Pulmonary artery endothelial cell (primary cell): ENCODE results near the gene CERKL. TPM values are rescaled to one million over a fixed set of nuclear protein-coding genes. Genes with fewer than 3 reads are reported as not detected.

Experiments
- DNase-seq: peaks from one replicate; pipeline ENCODE4 v3.0.0-alpha.2; 2011; ENCODE audit warnings: low read depth, low spot score
- total RNA-seq: library from RNA; depleted of rRNA; stranded (reverse); fragments of >200 nt; gene quantifications from 2 replicates; pipeline ENCODE4 v1.2.3, GENCODE V29; 2014

Gene CERKL
- total RNA-seq, 1 donor from 2014 or later: not detected

GRCh38 chr2:181628590-181629585 lies 28.0 kb downstream of the CERKL start:
- DNase-seq: no peak

GRCh38 chr2:181627545-181627944 lies 29.4 kb downstream of the CERKL start:
- no peak for DNase-seq

DNA sequence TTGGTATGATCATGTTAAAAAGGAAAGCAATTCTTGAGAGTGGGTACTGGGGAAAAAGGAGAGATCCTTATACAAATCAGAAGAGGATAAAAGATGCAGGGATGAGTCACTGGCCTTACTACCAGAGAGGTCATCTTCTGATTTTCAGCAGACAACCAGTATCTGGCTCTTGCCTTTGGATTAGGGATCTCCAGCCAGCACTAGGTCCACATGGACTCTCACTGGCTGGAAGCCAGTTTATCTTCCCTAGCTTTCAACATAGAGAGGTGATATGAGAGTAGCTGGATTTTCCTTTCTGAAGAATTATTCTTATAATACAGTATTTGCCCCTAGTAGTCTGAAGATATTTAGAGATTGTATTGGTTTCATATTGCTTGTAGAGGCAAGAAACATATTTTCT lies 30.2 kb downstream of the CERKL start:
- DNase-seq: no peak

GRCh38 chr2:181623159-181623558 lies 33.7 kb downstream of the CERKL start:
- no peak for DNase-seq

DNA sequence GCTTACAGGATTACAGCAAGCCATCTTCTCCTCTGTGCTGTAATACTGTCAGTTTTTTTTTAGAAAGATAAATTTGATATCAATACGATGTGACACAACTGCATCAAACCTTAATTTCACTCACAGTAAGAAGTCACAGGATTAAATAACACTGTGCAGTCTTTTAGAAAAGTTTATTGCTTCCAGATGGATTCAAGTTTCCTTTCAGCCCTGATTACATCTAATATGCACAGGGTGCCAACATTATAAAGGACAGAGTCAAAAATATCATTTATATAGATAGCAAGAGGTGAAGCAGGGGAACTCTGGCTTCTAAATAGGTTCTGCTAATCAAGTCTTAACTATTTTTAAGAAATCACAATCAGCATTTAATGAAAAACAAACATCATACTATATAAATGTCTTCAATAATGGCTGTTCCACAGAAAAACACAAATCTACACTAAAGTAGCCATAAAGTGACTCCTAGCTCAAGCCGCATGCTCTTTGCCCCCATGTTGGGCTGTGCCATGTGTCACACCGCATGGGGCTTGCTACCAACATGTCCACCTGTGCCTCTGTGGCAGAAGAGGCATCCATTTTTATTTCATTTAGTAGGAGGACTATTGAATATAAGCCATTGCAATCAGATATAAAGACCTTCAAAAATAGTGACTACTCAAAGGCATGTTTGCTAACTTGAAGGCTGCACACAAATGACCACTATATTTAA lies 35.0 kb downstream of the CERKL start:
- DNase-seq: no peak

DNA sequence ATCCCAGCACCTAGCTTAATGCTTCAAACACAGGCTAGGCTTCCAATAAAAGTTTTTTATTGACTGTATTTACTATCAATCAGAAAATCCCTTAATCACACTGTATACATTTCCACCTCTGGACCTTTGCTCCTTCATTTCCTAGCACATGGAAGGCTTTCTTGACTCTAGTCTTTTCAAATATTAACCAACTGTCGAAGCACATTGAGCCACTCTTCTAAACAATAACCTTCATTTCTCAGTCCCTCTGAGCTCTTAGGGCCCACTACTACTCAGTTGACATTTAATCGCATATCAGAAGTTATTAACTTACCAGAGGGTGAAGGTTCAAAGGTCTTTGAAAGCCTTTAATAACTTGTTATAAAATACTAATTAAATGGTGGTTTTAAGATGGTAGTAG lies 37.4 kb downstream of the CERKL start:
- no peak for DNase-seq

- DNase-seq: no peak
Observed at GRCh38 chr2:181616715-181617114, 40.2 kb downstream of the CERKL start.

GRCh38 chr2:181614874-181615638 lies 41.8 kb downstream of the CERKL start:
- no peak for DNase-seq

- DNase-seq: no peak
Observed at GRCh38 chr2:181613241-181613640, 43.7 kb downstream of the CERKL start.

DNA sequence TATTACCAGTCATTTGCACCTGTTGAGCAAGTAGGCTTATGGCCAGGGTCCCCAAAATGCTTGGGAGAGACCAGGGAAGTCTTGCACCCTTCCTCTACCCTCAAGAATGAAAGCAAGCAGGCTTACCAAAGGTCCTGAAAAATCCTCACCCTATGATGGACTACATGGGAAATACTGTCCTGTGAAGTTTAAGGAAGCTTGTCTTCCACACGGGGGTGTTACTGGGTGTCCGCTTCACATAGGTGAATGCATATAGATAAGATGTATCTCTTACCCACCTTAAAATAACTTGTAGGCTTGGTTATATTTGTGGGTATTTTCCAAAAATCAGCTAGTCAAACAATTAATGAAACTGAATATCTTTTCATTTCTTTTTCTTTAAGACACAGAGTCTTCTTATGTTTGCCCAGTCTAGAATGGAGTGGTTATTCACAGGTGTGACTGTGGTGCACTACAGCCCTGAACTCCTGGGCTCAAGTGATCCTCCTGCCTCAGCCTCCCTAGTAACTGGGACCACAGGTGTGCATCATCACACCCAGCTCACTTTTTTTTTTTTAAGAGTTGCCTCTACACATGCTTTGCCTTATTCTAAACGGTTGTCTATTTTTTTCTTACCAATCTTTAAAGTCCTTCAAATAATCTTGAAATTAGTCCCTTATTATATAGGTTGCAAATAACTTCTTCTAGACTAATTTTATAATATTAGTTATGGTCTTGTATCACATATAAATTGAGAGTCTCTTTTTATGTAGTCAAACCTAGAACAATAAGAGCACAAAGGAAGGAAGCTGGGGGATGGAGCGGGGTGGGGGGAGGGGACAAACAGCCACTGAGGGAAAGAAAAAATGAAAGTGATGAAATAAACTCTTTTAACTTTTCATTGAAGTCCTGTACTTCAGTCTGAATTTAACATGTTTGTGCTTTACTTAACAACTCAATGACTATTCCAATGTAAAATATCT lies 49.0 kb downstream of the CERKL start:
- no peak for DNase-seq

GRCh38 chr2:181605889-181606837 lies 50.7 kb downstream of the CERKL start:
- DNase-seq: no peak

- no peak for DNase-seq
Observed at GRCh38 chr2:181602017-181602416, 54.9 kb downstream of the CERKL start.

GRCh38 chr2:181596556-181596955 lies 60.3 kb downstream of the CERKL start:
- DNase-seq: no peak

GRCh38 chr2:181594322-181594721 lies 62.6 kb downstream of the CERKL start:
- DNase-seq: no peak

- no peak for DNase-seq
Observed at GRCh38 chr2:181589779-181590178, 67.1 kb downstream of the CERKL start.

DNA sequence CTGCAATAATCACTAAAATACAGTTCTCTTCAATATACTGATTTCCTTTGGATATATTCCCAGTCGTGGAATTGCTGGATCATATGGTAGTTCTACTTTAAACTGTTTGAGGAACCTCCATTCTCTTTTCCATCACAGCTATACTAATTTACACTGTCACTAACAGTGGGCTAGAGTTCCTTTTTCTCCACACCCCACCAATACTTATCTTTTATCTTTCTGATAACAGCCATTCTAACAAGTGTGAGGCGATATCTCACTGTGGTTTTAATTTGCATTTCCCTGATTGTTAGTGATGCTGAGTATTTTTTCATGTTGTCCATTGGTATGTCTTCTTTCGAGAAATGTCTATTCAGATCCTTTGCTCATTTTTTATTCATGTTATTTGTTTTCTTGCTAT lies 68.4 kb downstream of the CERKL start:
- no peak for DNase-seq

- no peak for DNase-seq
Observed at GRCh38 chr2:181586569-181587081, 70.3 kb downstream of the CERKL start.

GRCh38 chr2:181585732-181586131 lies 71.2 kb downstream of the CERKL start:
- DNase-seq: no peak

DNA sequence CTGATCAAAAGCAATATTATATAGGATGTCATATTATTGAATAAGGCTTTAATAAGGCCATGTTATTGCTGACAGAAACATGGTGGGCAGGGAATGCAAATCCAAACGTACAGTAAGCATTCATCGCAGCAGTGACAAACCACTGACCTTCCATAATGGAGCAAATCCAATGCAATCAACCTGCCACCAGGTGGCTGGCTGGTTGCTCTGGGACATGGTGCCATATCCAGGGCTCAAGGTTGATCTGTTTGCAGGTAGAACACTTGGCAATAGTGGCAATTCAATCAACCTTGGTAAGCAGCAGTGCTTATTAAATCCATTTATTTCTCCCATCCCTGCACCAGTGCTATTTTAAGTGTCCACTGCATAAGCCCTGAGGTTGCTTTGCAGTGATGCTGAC lies 75.4 kb downstream of the CERKL start:
- DNase-seq: no peak
